ENCODE data around the gene TRAF3IP1.

Gene TRAF3IP1

DNA sequence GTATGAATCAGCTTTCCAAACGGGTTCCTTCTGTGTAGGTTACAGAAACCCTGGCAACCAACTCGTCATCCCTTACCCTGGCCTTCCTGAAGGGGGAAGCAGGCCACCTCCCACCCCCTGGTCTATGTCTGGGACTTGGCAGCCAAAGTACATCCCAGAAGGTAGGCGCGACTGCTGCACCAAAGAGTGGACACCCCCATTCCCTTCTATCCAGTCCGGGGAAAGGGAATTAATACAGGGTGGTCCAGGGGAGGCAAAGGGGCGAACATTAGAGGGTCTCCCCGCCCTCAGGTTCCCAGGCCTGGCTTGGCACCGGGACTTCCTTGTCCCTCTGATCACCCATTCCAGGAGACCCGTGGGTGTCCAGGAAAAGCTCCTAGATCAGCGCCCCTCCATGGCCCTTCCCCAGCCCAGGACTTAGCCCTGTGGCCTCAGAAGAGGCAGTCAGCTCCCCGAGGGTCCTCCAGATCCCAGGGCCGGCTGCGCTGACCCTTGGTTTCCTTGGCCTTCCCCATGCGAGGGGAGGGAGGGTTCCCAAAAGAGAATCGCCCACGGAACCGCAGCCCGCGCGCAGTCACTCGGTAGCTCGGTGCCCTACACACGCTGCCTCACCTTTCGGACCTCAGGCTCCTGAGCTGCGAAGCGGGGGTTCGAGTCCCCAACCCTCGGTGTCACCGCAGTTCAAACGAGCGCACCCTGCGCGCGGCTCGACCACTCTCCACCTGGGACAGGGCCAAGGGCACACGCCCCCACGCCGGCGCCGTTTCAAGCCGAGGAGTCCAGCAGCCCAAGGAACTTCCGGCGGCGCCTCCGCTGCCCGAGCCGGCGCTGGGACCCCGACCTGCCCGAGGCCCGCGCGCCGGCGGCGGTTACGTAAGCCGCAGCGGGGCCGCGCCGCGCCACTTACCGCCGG, 32.3 kb upstream of the TRAF3IP1 start, which contains the start of gene PER2:
TSS of gene PER2 (minus strand) at position 874 of the 913 bp plus-strand sequence. CDS start 10,674 bp downstream, outside the sequence.
- DNase-seq (ENCODE audit: low read depth, low spot score): no peak

DNA sequence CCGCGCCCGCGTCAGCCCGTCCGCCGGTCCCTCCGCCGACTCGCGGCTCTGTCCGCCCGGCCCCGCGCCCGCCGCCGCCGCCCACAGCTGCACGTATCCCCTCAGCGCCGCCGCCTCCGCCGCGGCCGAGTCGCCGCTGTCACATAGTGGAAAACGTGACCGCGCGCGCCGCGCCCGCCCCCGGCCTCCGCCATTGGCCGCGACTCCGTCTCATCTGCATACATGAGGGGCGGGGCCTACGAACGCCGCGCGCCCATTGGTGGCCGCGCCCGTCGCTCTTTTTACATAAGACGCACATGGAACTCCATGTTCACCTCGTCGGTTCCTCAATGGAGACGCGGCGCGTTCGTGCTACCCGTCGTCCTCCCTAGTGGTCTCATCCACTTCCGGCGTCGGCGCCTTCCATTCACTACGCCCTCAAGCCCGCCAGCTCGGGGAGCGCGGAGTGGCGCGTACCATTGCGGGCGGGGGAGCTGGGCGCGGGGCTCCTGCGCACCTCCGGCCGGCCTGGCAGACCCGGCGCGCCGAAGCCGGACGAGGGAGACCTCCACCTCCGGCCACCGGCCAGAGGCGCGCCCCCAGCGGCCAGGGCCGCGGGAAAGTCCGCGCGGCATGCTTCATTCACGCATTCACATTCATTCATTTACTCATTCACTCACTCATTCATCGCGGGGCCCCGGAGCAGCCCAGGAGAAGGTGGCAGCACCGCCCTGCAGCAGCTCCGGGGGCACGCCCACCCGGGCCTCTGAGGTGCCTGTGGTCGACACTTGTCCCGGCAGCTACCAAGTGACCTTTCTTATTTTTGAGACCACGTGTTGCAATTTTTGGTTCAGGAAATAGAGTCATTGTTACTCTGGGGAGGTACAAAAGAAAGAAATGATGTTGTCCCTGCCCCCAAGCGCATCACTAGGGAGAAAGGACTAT, 31.4 kb upstream of the TRAF3IP1 start:
- peak; percentile 94 for DNase-seq (ENCODE audit: low read depth, low spot score)

DNA sequence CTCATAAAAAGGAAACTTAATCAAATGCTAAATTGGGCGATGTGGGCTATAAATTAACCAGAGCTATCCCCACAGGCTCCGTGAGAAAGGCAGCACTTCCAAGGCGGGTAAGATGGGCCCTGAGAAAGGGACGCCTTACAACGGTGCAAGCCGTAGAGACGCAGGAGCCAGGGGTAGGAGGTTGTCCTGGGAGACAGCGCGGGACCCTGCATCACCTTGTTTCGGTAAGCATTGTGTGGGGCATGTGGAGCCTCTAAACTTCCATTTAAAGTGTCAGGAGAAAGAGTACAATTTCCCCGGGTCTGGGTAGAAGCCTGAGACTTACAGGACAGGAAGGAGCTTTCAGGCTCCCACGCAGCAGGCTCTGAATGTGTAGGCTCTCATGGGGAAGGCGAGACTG, 30.7 kb upstream of the TRAF3IP1 start:
- no peak for DNase-seq (ENCODE audit: low read depth, low spot score)

- DNase-seq (ENCODE audit: low read depth, low spot score): no peak
These were observed 30.2 kb upstream of the TRAF3IP1 start for GRCh38 chr2:238290091-238290509.

- no peak for DNase-seq (ENCODE audit: low read depth, low spot score)
These were observed 29.4 kb upstream of the TRAF3IP1 start for GRCh38 chr2:238290715-238291549.

DNA sequence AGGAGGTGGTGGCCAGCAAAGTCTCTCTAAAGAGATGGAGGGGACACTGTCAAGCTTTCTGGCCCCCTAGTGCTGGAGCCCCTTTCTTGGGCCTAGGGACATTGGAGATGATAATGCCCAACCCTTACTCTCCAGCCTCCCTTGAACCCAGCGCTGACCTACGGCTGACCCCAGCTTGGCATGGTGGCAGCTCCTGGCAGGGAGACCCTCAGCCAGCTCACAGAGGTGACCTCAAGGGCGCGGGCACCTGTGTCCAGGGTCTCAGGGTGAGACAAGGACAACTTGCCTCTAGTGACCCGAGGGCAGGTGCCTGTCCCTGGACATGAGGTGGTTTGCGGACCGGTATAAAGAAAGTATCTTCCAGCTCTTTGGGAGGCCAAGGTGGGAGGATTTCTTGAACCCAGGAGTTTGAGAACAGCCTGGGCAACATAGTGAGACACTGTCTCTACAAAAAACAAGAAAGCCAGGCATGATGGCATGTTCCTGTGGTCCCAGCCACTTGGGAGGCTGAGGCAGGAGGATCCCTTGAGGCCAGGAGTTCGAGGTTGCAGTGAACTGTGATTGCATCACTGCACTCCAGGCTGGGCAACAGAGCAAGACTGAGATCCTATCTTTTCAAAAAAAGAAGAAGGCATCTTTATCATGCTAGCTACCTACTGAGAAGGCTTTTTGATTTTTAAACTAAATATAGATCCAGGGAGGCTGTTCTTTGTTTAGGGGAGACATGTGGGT, 28.6 kb upstream of the TRAF3IP1 start:
- DNase-seq (ENCODE audit: low read depth, low spot score): no peak

- no peak for DNase-seq (ENCODE audit: low read depth, low spot score)
These were observed 26.3 kb upstream of the TRAF3IP1 start for GRCh38 chr2:238294046-238294392.

DNA sequence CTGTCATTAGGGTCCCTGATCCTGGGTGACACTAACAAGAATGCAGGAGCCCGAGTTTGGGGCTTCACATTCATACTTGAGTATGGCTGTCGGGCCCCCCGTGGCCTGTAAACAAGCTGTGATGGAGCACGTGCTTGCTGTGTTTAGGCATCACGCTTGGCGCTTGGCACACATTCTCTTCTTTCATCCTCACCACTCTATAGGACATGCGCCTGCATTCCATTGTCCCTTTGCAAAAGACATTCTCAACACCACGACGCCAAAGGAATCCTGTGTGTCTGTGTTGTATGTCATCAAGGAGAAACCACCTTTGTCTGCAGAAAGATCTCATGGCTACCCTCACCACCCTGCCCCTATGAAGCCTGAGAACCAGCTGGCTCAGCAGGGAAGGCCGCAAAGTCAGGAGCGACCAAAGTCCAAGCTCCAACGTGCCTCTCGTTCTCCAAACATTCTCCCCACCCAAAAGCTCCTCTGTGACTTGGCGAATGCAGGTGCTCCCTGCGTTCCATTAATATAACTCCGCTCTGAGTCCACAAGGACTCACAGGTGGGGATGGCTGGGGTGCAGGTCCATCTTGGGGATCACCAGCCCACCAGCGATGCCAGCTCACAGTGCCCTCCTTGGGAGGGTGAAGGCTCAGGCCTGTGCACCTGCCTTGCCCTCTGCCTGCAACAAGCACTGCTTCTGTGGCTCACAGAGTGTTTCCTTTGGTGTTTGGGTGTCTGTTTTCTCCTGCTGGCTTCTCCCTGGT, 25.8 kb upstream of the TRAF3IP1 start:
- DNase-seq (ENCODE audit: low read depth, low spot score): no peak

GRCh38 chr2:238295144-238296112, 24.9 kb upstream of the TRAF3IP1 start:
- no peak for DNase-seq (ENCODE audit: low read depth, low spot score)

DNA sequence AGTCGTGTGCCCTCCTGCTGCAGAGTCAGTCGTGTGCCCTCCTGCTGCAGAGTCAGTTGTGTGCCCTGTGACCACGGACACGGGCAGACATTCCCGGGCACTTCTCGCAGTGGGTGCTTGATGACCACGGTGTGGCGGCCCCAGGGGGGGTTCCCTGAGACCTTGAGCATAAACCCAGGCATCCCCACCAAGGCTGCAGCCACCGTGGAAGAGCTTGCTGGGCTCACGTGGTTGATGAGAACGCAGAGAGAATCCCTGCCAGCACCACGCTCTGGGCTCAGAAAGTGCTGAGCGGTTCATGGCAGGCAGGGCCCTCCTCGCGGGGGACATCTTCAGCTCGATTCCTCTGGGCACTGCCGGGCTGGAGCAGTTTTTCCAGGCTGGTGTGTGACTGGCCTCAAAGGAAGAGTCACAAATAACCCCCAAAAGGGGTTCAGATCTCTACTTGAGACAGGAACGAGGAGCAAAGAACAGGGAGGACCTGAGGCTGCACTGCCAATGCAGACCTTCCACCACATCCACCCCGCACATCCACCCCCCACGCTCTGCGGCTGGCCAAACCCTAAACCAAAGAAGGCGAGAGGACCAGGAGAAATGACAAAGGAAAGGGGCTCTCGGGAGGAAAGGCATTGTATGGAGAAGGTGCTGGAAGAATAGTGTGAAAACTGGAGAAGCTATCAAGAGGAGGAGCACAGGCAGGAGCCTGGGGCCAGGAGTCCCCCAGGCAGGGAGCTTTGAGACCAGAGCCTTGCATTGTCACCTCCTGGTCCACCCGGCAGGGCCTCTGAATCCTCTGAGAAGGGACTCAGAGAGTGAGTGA, 23.5 kb upstream of the TRAF3IP1 start:
- no peak for DNase-seq (ENCODE audit: low read depth, low spot score)

DNA sequence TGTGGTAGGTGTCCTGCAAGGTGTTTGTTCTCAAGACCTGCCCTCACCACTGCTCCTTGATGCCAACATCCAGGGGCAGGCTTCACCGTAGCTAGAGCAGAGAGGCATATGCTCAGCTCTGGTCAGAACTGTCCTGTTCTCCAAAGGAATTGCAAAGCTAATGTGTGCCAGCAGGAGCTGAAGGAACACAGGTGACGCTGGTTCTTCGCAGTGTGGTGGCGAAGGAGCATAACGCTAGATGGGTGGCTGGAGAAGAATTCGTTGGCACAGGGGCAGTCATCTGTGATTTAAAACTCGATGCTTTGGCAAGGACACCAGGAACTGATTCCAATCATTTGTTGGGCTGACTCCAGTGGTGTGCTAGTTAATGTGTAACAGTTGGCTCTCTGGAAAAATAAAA, 20.5 kb upstream of the TRAF3IP1 start:
- no peak for DNase-seq (ENCODE audit: low read depth, low spot score)

GRCh38 chr2:238302087-238302486, 18.2 kb upstream of the TRAF3IP1 start:
- no peak for DNase-seq (ENCODE audit: low read depth, low spot score)

GRCh38 chr2:238302751-238303150, 17.6 kb upstream of the TRAF3IP1 start:
- DNase-seq (ENCODE audit: low read depth, low spot score): no peak

DNA sequence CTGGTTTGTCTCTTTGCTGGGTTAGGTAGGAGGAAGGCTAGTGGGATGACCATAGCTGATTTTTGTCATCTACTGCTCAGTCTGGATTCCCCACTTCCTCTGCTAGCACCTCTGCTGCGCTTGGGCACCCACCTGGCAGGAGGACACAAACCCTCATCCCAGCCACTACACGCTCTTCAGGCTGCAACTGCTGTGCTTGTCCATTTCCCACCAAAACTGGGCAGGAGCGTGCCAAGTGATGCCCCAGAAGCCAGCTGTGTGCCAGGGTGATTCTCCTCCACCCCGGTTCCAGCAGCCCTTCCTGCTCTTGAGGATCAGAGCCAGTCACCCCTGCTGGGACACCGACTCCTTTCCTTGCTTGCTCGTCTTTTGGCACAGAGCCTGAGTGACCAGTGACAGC, 16.2 kb upstream of the TRAF3IP1 start:
- no peak for DNase-seq (ENCODE audit: low read depth, low spot score)

DNA sequence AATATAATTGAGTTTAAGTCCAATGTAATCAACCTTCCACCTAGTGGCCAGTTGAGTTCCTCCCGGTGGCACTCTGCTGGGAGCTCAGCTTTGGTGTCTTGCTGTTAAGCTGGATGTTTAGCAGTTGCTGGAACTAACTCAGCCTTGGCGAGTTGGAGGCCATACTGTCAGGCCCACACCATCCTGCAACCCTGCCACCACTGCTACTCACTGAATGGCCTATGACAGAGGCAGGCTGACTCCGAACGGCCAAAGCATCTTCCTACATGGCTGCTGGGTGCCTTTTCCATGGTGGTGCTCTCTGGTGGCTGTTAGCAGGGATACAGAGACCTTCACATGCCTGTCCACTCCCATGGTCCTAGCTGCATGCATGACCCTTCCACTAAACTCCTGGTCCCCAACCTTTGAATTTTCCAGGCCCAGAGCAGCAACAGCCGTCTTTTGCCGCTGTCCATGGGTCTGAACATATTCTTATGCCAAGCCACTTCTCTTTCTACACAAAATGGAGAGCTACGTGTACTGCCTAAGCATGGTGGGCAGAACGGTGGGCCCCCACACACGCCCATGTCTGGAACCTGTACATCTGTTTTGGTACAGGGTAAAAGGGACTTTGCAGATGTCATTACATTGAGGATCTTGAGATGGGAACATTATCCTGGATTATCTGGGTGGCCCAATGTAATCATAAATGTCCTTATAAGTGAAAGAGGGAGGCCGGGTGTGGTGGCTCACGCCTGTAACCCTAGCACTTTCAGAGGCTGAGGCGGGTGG, 15.0 kb upstream of the TRAF3IP1 start:
- DNase-seq (ENCODE audit: low read depth, low spot score): no peak

GRCh38 chr2:238305965-238306671, 14.2 kb upstream of the TRAF3IP1 start:
- DNase-seq (ENCODE audit: low read depth, low spot score): no peak

GRCh38 chr2:238306672-238306998, 13.7 kb upstream of the TRAF3IP1 start:
- DNase-seq (ENCODE audit: low read depth, low spot score): no peak

Measured in activated CD4-positive, CD25-positive, alpha-beta regulatory T cell treated with anti-CD3 and anti-CD28 coated beads, Interleukin-2, amount 50 U/mL, for 16 hours (primary cell).